HG03342 (cell line): Measurements from ENCODE around the gene HOXC9.

Experiments used
- ATAC-seq: cut with Tn5 transposase; IDR thresholded peaks from one replicate; pipeline ENCODE4 v1.9.1; 2021; ENCODE audit warnings: mild to moderate bottlenecking, moderate library complexity; ENCODE audit not compliant: unreplicated experiment

The HOXC9 gene

DNA sequence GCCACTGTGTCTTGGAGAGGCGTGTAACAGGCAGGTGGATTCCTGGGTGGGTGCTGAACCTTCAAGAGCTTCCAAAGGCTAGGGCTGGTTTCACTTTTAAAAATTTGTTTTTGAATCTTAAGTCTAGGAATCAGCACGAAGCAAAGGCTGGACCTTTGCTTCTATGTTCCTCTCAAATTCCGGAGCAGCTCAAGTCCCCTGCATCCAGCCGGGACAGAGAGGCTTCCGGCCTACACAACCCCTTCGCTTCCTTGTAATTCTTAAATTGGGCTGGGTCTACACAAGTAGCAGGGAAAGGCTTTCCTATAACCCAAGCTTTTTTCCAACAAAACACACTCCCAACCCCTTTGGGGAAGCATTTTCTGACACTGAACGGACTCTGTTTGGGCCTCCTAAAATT lies 37.0 kb upstream of the HOXC9 start:
- no peak for ATAC-seq

DNA sequence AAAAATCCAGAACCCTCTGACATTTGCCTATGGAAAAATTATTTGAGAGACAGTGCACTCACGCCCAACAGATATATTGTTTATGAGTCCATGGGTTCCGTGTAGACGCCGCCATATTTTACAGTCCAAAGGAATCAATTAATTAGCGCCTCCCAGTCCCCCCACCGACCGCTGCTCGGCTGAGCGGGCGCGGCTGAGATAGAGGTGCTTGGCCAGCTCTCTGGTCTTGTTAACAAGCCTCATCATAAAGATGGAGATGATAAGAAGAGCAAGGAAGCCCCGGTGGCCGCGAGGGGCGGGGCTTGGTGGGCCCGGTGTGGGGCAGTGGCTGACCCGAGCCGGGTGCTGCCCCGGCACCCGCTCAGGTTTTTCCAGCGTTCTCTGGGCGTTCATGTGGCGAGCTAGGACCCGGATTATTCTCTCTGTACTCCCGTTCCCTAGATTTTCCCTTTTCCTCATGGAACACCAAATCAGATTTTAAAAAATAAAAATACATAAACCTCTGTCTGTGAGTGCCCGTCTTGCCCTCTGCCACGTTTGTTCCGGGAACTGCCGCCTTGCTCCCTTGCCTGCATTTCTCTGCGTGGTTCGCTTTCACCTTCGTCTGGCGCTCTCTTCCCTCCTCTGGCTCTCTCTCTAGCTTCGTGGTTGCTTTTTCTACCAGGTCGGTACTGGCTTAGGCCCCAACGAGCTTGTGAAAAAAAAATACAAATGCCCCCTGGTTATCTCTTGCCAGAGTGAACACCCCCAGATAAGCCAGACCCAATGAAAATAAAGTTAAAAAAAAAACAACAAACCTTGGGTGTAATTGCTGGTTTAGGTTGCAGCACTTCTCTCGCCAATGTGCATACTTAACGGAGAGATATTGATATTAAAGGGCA lies 36.3 kb upstream of the HOXC9 start:
- ATAC-seq: no peak

DNA sequence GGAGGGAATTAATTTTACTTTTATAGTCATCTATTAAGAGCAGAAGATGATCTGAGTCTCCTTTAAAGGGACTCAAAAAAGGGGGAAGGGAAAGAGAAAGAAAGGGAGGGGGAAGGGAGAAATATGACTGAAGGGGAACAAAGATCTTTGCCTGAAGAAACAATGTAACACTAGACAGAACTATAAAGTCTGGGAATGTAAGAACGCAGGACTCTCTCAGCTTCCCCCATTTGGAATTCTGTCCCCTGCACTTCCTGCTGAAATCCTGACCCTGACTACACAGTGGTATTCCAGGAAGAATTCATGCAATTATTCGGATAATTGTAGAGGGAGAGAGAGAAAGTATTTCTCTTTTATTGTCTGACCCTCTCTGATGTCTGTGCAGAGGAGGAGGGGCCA lies 35.6 kb upstream of the HOXC9 start:
- ATAC-seq: no peak

DNA sequence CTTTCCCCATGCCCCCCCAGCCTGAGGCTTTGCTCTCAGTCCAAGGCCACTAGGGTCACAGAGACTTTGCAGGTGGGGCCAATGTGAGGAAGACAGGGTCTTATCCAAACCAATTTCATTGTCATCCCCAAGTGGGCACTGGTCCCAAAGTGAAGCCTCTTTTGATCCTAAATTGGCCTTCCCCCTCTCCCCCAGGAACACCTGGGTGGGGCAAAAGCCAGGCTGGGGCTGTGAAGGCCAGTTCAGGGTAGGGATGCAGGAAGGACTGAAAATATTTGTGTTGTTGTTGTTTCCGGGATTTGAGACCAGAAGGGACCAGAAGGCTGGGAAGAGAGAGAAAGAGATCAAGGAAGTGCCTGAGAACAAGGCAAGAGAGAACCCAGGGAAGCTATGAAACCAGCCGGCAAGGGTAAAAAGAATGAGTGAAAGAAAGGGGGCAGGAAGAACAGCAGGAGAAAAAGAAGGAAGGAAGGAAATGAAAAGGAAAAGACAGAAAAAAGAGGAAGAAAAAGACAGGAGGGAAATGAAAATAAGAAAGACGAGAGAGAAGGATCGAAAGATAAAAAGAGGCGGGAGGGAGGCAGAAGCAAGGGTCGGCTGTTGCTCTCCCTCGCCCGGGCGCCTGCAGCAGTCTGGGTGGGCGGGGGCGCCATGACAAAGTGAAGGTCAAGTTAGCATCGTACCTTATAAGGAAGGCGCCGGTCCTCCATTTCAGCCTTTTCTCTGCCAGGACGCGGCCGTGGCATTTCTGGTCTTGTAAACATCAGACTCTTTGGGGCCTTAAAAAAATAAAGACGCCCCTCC lies 34.5 kb upstream of the HOXC9 start:
- ATAC-seq: no peak

DNA sequence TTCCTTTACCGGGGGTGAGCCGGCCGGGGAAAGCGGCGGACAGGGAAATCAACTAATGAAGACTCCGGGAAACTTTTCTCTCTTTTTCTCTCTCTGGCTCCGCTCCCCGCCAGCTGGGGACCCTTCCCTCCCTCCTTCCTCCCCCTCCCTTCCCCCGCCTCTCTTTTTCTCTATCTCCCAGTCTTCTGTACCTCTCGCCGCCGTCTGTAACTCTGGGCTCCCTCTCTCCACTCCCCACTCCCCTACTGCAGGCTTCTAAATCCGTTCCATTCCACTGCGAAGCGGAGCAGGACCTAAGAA lies 33.9 kb upstream of the HOXC9 start:
- ATAC-seq: no peak

DNA sequence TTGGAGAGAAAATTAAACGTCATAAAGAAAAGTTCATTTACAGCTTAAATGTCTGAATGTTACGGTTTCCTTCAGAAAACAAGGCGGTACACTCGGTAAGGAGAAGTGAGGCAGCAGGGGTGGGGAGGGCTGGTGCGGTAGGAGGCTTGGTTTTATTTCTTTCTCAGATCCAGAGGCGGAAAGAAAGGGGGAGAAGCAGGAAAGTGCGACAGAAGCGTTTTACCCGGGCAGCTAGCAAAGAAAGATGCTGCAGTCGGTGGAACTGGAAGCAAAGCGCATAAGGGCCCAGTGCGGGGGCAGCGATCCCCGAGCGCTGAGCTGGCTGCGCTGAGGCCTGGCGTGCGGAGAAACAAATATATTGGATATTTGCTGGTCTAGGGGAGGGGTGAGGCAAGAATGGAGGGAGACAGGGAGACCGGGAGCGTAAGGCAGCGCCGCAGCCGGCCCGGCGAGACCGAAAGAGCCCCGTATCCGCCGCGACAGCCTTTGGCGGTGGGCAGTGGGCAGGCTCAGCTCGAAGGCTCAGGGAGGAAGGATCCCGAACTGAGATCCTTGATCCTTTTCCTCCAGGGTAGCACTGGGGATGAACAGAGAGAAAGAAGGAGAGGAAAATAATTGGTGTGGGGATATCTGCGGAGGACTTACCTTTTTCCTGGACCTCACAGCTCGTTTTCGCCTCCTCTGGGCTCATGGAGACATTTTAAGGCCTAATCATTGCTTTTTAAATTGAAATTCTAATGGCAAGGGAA lies 33.4 kb upstream of the HOXC9 start:
- no peak for ATAC-seq

DNA sequence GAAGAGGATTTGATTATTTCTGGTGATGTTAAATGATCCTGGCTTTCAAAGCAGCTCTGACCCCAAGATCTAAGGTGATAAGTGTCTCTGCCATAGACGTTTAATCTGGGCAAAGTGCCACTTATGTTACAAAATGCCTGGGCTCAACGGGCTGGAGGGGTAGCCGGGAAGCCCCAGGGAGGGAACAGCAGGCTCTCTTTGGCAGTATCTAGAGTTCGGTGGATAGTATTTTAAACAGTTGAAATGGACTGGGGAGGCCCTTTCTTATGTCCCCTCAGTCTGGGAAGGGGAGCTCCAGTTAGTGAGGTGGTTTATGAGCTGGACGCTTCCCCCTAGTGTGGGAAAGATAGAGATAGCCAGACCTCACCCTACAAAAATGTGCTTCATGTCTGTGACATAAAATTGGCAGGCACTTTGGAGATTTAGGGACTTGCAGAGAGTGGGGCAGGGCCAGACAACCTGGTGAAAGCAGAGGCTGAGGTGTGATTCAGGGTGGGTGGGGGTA lies 32.5 kb upstream of the HOXC9 start:
- no peak for ATAC-seq

DNA sequence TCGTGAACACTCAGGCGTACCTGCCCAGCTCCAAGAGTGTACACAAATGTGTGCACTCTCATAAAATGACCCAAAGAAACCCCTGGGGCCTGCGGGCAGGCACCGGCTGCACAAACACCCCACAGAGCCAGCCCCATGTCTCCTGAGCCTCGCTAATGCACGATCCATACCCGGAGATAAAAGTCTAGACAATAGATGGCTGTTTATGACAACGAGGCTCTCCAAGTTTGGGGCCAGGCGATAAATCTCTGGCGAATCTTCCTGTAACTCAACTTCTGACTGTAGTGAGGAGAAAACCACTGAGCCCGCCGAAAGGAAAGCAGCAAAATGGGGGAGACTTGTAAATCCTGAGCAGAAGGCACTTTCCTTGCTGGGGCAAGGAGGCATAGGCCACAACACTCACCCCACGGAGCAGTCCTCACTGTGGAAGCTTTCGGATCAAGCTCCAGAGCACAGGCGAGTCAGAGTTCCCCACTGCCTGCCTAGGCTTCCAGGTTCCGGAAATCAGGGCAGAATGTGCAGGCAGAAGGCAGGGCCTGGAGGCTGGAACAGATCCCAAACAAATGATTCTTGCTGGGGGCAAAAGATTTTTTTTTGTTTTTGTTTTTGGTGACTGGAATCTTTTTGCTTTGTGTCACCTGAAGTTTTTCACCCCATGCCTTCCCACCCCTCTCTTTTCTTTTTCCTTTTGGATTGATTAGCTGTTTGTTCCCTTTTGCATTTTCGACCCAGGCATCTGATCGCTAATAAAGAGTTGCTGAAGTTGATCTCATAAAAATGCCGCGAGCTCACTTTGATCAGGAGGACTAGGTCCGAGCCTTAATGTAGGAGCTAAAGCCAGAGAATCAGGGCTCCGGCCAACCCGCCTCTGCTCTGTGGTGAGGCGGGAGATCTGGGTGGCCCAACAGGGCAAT lies 31.5 kb upstream of the HOXC9 start:
- no peak for ATAC-seq

DNA sequence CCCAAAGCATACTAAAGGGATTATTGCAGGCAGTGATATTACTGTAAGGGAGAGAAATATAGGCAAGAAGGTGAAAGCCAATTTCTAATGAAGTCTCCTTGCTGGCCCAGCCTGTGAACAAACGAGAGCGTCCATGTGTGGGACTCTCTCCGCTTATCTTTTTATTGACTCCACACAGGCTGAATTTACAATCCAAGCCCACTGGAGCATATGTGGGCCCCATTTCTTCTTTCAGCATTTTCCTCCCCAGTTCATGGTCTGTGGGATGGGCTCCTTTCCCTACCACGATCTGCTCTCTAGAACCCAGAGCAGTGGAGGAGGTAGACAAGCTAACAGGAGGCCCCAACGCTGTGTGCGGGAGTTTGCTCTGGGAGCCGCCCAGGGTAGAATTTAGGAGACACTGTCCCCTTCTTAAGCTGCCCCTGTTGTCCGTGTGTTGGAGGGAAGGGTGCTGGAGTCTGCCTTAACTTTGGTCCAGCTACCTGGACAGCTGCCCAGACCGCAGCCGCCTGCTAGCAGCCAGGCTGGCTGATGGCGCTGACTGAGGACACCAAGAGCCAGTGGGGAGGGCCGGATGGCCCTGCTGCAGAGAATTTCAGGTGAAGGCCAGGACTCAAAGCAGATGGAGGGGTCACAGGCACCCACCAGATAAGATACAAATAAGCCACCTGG lies 30.2 kb upstream of the HOXC9 start:
- no peak for ATAC-seq

DNA sequence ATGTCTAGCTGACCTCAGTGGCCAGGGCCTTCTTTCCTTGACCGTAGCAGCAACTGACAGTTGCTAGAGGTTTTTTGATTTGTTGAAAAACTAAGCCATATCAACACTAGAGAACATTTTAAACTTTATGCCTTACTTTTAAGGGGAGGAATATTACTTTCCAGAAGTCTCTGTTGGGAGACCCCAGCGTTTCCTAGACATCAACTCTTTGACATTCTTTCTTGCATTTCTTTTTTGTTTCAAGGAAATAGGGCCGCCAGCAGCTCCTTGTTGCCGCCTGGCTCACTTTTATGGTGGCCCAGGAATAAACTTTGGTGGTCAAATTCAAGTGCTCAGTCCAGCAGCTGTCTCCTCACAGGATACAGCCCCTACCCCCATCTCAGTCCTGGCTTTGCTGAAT lies 29.5 kb upstream of the HOXC9 start:
- ATAC-seq: no peak

DNA sequence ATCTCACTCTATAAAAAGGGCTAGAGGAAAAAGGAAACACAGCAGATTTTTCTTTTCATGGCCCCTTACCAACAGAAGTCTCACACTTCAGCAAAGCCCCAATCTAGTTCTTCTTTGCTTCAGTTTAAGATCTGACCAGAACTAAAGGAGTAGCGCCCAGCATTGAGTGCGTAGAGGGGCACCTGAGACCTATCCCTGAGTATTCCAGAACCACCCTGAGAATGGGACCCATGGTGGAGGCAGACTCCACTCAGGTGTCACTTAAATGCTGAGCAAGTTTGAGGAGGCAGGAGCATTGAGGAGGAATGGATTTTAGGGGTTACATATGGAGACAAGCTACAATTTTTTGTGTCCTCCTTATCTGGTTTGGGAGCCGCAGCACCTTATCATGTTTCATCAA lies 28.8 kb upstream of the HOXC9 start:
- no peak for ATAC-seq

DNA sequence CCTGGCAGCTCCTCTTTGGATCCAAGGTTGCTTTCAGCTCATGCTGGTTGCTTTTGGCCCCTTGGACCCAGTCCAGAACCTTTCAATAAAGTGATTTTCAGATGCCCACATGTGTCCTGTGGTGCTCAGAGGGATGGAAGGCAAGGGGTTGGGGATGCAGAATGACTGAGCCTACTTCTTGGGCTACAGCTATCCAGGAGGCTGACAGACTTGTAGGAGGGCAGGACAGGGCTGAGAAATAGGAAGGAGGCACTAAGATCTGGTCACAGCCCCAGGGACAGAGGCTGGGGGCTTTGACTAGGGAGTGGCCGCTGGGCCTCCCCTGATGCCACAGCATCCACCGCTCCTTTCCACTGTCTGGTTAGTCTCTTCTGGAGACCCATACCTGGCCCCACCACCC lies 28.3 kb upstream of the HOXC9 start:
- no peak for ATAC-seq

DNA sequence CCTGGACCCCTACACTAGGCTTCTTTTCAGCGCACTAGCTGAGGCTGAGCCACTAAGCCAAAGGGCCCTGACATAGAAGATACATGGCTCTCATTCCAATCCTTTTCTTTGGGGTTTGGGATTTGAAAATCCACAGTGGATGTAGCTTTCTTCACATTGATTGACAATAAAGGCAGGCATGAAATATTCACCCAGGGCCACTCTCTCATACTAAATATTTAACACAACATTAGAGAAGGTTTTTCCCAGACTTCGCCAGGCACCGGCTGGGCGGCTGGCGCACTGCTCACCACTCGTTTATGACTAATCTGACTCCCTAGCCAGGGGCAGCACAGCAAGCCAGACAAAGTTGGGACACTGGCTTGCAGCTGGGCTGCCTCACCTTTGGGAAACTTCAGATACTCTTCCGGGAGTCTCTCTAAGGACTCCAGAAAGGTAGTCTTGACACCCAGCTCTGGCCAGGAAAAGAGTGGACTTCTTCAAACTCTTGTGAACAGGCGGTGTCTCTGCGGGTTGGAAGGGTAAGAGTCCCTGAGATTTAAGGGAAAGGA lies 27.7 kb upstream of the HOXC9 start:
- no peak for ATAC-seq

DNA sequence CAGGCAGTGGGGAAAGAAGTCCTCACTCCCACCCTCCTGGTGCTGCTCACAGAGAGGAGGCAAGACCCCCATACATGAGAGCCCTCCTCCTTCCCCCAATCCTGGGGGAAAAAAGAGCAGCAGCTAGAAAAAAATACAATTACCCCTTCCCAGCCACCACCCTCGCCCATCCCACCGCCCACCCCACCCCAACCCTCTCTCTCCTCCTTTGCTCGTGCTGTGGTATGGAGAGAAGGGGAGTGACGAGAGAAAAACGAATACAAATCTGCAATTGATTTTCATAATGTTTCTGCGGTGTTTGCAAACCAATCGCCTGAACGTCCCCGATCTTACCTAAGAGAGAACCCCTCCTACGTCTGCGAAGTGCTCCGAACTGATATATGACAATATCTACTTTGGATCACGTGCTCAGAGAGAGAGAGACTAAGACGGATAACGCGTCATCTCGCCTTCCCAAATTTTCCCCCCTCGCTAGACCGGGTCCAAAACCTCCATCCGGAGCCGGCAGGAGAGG lies 27.2 kb upstream of the HOXC9 start, which contains the start of gene HOXC11:
Gene HOXC11 (plus strand): TSS at position 405 of the 514 bp plus-strand sequence. CDS start 116 bp downstream, outside the sequence.
- no peak for ATAC-seq

DNA sequence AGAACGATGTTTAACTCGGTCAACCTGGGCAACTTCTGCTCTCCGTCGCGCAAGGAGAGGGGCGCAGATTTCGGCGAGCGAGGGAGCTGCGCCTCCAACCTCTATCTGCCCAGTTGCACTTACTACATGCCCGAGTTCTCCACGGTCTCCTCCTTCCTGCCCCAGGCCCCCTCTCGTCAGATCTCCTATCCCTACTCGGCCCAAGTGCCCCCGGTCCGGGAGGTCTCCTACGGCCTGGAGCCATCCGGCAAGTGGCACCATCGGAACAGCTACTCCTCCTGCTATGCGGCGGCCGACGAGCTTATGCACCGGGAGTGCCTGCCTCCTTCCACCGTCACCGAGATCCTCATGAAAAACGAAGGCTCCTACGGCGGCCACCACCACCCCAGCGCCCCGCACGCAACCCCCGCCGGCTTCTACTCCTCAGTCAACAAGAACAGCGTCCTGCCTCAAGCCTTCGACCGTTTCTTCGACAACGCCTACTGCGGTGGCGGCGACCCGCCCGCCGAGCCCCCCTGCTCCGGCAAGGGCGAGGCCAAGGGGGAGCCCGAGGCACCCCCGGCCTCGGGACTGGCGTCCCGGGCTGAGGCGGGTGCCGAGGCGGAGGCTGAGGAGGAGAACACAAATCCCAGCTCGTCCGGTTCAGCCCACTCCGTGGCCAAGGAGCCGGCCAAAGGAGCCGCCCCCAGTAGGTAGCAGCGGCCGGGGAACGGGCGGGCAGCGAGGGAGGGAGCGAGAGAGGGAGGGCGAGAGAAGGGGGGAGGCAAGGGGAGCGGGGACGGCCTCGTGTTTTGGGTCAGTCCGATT lies 26.5 kb upstream of the HOXC9 start:
- no peak for ATAC-seq

DNA sequence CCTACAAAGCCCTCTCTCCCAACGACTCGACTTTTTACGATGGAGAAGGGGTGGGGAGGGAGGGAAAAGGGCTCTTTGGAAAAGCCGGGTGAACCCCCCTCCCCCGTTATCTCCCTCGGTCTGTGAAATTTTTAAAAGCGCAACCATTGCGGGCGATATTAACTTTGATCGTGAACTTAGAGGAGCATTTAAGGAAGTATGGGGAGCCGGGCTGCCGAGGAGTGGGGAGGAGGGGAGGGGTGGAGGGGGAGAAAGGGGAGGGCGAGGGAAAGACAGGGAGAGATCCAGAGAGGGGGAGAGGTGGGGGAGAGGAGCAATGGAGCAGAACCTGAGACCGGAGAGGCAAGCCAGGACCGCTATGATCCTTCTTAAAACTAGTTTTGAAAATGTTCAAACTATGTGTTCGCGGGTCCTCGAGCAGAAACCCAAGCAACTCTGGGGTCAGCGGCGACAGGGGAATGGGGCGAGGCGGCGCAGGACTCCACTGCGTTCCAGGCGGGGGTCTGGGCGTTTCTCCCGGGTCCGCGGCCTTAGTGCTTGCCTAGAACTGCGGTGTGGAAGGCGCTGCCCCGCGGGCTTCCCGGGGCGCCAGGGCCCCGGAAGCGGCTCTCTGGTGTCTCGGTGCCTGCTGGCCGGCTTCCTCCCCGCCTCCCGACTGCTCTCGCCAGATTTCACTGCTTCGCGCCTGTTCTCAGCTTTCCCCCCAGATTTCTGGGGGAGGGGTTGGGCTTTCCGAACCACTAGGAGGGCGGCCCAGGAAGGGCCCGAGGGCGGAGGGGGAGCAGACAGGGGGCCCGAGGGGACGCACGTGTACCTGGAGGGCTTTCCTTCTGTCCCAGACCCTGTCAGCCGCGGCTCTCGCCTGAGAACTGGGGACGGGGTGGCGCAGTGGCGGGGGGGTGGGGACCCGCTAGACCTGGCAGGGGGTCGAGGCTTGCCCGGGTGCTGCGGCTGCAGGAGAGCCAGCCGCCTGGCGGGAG lies 25.6 kb upstream of the HOXC9 start, which contains the start of gene HOTAIR:
Gene HOTAIR (minus strand): TSS at position 871 of the 980 bp plus-strand sequence.
- no peak for ATAC-seq

DNA sequence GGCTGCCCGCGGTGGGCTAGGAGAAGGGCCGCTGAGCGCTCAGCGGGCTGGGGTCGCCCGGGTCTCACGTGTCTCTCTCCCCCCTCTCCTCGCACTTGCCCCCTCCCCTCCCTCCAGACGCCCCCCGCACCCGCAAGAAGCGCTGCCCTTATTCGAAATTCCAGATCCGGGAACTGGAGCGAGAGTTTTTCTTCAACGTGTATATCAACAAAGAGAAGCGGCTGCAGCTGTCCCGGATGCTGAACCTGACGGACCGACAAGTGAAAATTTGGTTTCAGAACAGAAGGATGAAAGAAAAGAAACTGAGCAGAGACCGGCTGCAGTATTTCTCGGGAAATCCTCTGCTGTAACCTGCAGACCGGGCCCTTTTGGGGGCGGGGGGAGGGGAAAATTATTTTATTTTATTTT lies 24.9 kb upstream of the HOXC9 start:
- no peak for ATAC-seq
